8988T (cell line): ENCODE data around the gene CBX2.
A peak's percentile ranks its signal among the peaks of the same experiment; 100 is the strongest.
"Not testable (repeated sequence)": the region's sequence is repeated elsewhere in the genome, so short reads cannot be mapped to it uniquely, and the experiment has no call there.

Source experiments
- DNase-seq: peaks from one replicate; pipeline ENCODE4 v3.0.0; 2011

The CBX2 gene

DNA sequence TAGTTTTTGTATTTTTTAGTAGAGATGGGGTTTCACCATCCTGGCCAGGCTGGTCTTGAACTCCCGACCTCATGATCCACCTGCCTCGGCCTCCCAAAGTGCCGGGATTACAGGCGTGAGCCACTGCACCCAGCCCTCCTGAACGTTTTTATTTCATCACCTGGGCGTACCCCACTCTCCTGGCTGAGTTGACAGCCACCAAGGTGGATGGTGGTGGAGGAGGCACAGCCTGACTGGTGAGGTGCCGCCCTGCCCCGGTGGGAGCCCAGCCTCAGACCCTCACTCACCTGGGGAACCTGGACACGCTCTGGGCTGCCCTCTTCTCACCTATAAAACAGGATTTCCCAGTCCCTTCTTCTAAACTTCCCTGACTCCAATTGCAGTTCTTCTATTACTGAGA is 5.2 kb upstream of the CBX2 start:
- DNase-seq = not testable (repeated sequence)

DNA sequence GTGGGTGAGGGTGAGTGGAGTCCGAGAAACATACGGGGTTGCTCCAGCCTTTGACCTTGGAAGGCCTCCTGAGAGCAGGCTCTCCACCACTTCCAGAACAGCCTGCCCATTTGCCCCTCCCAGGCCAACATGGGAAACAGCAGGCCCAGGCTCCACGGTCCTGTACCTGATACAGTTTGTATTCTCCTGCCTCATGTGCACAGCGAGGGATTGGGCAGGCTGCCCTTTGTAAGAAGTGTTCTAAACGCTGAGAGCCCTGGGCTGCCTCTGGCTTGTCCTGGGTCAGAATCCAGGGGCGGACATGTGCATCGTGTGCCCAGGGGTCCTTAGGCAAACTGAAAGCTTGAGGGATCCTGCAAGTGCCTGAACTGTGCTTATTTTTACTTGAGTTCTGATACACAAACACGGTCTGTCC is 3.4 kb upstream of the CBX2 start:
- DNase-seq = no peak

DNA sequence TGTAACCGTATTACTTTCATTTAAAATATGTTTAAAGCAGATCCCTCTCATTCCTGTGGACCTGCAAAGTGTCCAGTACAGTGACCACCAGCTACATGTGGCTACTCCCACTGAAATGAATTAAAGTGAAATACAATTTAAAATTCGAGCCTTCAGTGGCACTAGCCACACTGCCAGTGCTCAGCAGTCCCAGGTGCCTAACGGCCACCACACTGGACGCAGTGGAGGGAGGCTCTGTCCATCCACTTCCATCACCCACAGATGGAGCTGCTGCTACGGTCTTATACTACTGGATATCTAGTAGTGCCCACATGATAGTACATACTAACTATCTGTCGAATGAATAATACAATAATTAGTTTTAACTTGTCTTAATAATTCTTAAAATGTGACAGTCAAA is 2.3 kb upstream of the CBX2 start:
- no peak for DNase-seq

DNA sequence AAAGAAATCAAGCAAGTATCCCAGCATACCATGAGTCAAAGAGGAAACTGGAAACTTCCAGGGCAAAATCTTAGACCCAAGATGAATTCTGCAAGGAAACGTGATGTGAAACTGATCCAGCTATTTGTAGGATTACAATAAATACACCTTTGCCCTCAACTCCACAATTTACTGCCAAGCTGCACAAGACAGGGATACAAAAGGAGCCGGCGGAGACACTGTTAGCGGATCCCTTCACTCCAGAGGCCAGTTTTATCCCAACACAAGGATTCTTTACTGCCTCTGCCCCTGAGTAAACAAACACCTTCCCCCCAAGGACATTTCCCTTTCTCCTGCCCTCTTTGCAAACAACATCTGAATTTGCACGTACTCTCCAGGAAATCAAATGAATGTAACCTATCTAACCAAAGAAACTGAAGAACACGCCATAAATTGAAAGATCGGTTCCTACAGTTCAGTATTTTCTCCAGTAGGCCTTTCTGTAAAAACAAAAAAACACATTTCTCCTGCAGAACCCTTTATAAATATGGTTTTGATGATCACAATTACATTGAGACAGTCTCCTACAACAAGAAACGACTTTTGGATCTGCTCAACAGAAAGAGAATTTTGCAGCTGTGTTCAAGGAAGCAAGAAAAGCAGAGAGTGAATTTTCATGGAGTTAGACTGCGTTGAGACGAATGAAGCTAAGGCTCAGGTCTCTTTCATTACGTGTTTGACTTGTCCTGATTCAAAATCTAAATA is 1.4 kb upstream of the CBX2 start:
- no peak for DNase-seq

DNA sequence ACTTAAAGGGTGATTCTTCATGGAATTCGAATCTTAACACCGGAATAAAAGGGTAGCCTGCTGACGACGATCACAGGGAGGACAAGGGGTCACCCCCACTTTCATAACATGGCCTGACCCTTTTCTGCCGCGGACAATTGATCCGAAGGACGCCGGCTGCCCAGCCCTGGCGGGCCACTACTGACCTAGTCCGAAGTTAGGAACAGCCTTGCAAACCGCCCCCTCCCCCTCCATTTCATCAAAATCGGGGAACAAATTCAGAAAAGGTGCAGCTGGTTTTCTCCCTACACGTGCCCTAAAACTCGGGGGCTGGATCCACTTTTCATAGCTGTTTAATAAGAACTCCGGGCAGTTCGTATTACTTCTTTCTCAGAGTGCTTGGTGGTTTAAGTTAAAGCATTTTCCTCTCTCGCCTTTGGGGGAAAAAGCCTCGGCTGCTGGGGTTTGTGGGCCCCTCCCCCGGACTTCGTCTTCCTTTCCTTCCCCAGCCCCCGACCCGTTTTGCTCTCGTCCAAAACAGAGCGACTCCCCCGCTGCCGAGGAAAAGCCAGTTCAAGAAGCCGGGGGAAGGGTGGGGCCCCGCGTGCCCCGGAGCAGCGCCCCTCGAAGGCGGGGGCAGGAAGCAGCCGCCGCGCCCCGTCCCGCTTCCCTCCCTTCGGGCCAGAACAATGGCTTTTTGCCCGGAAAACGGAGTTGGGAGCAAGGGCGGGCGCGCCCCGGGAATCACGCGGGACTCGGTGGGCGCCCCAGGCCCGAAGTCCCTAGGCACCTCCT is 641 bp upstream of the CBX2 start:
- DNase-seq = peak; percentile 67

DNA sequence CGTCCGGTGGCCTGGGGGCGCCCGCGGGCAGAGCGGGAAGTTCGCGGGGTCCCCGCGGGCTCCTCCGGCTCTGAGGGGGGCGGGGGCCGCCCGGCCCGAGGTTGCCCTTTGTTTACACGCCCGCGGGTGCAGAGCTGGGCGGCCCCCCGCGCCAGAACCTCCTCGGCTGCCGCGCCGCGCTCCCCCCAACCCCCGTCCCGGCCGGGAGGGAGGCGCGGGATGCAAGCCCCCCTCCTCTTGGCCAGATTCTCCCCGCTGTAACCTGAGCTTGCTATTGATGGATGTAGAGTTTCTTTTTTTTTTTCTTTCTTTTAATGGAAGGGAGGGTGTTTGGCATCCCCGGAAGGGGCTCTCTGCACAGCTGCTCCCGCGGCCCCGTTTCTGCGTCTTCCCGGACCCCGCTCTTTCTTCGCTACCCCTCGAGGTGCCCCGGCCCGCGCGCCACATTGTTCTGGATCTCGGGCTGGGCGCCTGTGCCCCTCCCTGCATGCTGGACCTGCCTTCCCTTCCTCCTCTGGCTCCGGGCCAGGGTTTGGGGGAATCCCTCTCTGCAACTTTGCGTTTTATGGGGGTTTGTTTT is 646 bp downstream of the CBX2 start:
- no peak for DNase-seq

DNA sequence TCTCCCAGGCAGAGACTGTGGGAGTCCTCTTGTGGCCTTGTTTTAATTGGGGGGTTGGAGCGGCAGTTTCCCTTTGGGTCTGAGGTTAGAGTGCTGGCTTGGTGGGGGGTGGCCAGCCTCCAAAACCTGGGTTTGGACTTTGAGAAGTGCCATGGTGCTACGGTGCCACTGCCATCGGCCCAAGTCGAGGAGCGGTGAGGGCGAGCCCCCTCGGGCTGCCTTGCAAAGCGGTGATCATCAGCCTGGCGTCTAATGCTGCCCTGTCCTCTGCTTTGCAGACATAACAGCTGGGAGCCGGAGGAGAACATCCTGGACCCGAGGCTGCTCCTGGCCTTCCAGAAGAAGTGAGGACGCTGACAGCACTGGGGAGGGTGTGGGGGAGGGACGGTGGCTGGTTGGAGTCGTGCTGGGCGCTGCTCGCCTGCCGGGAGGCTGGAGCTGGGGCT is 1.2 kb downstream of the CBX2 start:
- no peak for DNase-seq

DNA sequence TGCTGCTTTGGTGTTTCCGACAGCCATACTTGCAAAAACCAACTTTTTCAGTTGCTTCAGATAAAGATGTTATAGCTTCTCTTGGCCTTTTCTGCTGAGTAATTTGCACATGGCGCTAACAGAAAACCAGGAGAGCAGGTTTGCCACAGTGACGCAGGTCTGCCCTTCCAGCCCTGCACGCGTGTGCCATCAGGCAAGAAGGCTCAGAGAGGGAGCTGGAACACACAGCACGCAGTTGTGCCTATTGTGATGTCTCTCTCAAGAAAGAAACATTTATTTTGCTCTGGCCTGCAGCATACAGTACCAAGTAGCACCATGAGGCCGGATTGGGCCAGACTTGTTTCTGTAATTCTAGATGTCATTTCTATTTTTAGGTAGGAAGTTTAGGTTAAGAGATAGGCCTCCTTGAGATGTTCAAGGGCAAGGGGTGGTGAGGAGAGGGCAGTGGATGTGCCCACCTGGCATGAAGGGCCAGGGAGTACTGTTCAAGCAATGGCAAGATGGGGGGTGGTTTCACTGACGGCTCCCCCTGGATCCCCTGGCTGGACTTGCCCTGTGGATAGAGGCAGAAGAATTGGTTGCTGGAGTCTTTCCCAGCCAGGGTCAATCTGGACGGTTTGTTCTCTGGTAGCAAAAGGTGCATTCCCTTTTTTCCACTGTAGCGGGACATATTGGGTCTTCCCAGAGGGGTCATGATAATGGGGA is 1.9 kb downstream of the CBX2 start:
- DNase-seq = no peak

DNA sequence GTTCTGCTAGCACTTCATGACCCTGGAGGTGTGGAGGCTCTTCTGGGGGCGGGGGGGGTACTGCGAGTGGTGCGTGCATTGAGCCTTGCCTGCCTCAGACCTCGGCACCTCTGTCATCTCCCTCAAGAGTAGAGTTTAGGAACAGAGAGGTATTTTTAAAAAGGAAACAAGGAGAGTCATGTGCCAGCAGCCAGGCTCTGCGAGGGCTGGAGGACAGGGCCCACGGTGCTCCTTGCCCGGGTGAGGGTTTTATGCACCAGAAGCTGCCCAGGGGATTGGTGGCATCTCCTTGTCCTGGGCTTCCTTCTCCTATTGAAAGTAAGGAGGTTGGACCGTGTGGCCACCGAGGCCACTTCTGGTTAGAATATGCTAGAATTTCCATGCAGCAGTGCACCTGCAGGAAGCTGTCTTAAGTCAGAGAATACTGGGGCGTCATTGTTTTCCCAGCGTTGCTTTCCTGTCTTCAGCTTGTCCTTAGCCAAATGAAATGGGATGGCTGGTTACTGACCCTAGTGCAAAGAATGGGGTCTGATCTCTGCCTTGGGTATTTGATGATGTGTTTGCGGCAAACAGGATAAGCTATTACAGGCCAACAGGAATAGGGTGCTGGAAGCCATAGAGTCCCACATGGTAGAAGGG is 3.2 kb downstream of the CBX2 start:
- no peak for DNase-seq

DNA sequence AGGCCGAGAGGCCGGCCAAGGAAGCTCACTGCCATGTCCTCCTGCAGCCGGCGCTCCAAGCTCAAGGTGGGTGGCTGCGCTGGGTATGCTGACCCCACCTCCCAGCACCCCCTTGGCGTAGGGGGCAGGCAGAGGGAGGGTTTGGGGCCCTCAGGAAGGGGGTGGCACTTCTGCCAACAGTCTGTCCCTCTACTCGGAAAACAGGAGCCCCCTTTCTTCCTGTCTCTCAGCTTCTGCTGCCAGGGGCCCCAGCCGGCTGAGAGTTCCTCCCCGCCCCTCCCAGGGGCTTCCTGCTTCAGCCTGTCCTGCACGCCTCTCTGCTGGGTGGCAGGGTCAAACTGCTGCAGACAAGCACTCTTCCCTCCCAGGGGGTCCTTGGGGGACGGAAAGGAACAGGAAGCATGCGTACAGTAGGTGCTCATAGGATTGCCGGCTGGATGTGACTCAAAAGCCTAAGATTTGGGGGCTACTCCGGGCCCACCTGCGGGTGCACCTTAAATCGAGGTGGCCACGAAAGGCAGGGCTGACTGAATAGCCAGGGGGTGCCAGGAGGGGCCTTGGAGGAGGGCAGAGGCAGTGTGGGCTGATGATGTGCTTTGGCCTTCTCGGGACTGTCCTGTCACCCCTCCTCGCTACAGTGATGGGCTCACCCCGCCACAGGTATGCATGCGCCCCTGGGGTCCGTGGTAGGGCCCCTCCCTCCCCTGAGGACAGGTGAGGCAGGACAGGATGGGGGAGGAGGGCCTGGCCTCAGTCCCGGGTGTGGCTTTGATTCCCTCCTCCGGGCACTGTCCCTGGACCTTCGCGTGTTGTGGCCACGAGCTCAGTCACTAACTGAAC is 4.0 kb downstream of the CBX2 start:
- no peak for DNase-seq

DNA sequence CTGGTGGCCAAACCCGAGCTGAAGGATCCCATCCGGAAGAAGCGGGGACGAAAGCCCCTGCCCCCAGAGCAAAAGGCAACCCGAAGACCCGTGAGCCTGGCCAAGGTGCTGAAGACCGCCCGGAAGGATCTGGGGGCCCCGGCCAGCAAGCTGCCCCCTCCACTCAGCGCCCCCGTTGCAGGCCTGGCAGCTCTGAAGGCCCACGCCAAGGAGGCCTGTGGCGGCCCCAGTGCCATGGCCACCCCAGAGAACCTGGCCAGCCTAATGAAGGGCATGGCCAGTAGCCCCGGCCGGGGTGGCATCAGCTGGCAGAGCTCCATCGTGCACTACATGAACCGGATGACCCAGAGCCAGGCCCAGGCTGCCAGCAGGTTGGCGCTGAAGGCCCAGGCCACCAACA is 5.9 kb downstream of the CBX2 start:
- DNase-seq = no peak

DNA sequence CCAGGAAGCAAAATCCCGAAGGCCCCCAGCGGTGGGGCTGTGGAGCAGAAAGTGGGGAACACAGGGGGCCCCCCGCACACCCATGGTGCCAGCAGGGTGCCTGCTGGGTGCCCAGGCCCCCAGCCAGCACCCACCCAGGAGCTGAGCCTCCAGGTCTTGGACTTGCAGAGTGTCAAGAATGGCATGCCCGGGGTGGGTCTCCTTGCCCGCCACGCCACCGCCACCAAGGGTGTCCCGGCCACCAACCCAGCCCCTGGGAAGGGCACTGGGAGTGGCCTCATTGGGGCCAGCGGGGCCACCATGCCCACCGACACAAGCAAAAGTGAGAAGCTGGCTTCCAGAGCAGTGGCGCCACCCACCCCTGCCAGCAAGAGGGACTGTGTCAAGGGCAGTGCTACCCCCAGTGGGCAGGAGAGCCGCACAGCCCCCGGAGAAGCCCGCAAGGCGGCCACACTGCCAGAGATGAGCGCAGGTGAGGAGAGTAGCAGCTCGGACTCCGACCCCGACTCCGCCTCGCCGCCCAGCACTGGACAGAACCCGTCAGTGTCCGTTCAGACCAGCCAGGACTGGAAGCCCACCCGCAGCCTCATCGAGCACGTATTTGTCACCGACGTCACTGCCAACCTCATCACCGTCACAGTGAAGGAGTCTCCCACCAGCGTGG is 6.5 kb downstream of the CBX2 start:
- no peak for DNase-seq

DNA sequence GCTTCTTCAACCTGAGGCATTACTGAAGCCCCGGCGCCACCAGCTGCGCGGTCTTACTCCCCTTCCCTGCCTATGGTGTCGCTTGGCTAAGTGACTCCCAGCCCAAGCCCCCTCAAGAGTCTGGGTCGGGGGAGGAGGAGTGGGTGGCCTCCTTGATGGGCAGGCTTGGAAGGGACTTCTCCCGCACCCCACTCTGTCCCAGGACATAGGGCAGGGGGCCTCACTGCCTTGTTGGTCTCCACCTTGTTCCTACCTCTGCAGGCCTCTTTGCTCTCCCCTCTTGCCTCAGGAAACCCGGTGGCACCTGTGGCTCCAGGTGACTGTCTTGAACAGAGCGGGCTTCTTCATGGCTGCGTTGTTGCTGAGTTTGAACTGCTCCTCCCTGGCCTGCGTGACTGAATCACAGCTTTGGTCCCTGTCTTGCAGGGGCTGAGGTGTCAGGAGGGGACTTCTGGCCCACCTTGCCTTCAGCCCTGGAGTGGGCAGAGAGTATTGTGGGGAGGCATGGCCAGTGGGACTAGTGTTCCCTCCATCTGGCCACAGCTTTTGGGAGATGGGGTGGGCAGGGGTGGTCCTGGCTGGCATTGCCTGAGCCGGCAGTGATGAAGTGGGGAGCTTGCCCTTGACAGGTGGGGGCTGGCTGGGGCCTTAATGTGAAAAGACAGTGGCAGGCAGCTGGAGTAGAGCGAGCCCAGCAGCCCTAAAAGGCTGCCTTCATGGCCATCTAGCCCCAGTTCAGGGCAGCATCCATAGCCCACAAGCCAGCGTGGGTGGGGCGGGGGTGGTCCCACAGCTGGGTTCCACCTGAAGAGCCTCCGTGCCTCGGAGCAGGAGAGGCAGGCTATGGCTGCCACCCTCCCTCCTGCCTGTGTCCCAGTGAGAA is 7.3 kb downstream of the CBX2 start:
- no peak for DNase-seq

DNA sequence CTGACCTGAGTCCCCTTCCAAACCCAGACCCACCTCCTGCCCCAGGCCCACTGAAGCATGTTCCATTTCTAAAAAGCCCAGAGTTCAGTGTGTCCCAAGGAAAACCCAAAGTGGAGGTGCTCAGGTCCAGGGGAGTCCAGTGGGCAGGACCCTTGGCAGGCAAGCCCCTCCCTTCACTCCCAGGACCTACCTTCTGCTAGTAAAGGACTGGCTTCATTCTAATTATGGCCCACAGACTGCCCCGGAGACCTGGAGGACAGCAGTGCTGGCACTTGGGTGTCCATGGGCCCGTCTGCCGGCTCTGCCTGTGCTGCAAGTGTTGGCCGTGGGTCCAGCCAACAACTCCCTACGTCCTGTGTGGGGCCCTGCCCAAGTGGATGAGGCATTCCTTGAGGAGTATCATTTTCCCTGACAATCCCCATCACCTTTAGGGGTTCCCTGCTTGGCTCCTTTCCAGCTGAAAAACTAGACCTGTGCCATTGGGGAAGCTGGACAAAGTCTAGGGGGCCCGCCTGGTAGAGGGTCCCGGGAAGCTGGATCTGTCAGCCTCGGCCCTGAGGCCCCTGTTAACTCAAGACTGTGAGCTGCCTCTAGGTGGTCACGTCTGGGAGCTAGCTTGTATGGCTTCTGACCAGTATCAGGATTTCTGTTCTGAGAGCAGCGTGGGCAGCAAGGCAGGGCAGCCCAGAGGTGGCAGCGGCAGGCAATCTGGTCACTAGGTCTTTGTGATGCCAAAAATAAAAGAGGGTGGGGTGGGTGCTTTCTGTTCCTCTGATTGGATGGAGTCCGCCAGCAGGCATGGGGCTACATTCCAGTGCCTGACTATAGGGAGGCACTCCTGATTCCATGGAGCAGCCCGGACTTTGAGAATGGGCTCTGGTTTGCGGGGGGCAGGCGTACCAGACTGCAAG is 8.2 kb downstream of the CBX2 start:
- no peak for DNase-seq

DNA sequence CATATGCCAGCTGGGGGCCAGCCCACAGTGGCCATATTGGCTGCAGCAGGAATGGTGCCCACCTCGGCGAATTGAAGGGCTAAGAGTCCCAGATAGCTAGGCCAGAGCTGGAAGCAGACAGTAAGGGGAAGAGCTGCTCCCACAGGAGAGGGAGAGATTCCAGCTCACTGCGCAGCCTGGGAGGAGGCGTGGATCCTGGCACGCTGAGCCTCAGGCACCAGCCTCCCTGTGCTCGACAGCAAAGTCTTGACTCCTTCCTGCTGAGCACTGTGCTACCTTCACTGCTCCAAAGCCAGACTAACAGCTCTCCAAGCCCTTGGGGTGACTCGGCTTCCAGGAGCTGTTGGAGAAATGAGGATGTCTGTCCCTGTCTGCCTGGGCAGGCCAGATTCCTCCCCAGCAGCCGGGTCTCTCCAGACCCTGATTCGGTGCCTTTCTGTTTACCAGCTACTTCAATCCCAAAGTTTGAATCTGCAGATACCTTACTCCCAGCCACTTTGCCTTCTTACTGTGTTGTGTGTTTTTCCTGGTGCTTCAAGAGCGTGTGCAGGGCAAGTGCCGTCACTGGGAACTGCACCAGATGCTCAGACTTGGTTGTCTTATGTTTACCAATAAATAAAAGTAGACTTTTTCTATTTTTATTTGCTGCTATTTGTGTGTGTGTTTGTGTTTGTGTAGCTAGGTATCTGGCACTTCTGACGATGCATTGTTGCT is 9.1 kb downstream of the CBX2 start:
- DNase-seq = no peak

DNA sequence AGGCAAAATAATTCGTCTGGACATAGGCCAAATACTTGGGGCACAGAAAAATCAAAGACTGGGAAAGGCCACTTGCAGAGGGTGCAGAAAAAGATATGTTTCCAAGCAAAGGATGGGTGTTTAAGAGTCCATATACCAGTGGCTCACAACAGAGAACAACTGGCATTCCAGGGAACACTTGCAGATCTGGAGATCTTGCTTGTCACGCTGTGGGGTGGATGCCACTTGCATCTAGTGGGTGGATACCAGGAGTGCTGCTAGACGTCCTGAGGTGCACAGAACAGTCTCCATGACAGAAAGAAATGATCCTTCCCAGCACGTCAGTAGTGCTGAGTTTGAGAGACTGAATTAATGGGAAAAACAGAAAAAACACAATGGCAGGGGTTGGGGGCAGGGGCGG is 10.5 kb downstream of the CBX2 start:
- DNase-seq = no peak

DNA sequence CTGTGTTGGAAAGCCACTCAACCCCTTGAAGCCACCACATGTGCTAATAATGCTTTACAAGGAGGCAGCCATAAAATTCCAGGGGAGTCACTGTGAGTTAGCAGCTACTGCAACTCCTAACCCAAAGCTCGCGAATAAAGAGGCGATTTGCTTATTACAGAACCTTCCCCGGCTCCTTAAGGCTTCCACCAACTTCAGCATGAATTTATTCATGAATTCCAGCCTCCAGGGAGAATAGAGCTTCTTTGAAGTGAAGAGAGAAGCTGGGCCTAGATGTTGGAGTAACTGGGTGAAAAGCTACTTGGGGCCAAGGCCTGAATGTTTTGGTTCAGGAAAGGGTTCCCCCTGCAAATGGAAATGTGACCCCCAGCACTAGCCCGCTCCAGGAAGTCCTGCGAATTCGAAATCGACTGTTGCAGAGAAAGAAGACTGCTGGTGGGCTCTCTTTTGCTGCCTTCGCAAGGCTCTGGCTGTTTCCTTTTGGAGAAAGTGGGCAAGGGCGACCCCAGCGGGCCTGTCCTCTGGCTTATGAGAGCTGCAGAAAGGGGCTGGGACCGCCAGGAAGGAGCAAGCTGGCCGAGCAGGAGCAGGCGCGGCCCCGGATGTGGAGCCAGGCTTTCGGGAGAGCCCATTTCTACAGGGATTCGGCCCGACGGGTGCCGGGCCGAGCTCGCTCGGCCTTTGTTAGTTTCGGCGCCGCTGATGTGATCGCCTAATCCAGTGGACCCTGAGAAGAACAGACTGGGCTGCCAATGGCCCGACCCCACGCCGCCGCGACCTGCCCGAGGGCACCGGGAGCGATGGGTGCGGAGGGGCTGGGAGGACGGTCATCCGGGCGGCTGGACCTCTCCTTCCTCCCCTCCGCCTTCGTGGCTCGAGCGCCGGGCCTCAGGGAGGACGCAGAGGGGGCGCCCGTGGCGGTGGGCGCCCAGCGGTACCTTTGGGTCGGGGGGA is 11.3 kb downstream of the CBX2 start:
- DNase-seq = no peak
